HT1080 (cell line): Measurements from ENCODE around the gene LRRC1. TPM values are rescaled to one million over a fixed set of nuclear protein-coding genes. Genes with fewer than 3 reads are reported as not detected.

ENCODE experiments used
- DNase-seq: peaks from one replicate; pipeline ENCODE4 v3.0.0-alpha.2; 2015; ENCODE audit warnings: low read depth
- total RNA-seq: library from RNA; depleted of rRNA; stranded (reverse); fragments of >200 nt; shearing (Covaris generic); gene quantifications from 2 replicates; pipeline ENCODE4 v1.2.3, GENCODE V29; 2014

The LRRC1 gene
- total RNA-seq, 1 experiment from 2014 or later = 6.1 TPM

GRCh38 chr6:53921639-53922038 is 126.8 kb downstream of the LRRC1 start:
- DNase-seq = no peak

GRCh38 chr6:53922539-53922981 is 127.8 kb downstream of the LRRC1 start:
- no peak for DNase-seq

GRCh38 chr6:53924277-53924676 is 129.5 kb downstream of the LRRC1 start:
- DNase-seq = no peak

- no peak for DNase-seq
Measured at GRCh38 chr6:53924821-53925422, 130.1 kb downstream of the LRRC1 start.

GRCh38 chr6:53925891-53926290 is 131.1 kb downstream of the LRRC1 start:
- DNase-seq = no peak

GRCh38 chr6:53926505-53926904 is 131.7 kb downstream of the LRRC1 start:
- DNase-seq = peak; percentile 42

- no peak for DNase-seq
Measured at GRCh38 chr6:53928641-53929040, 133.8 kb downstream of the LRRC1 start.

- DNase-seq = peak; percentile 10
Measured at GRCh38 chr6:53929041-53929820, 134.4 kb downstream of the LRRC1 start.

GRCh38 chr6:53929821-53930120 is 135.0 kb downstream of the LRRC1 start:
- DNase-seq = no peak

- DNase-seq = no peak
Measured at GRCh38 chr6:53930330-53930729, 135.5 kb downstream of the LRRC1 start.

- no peak for DNase-seq
Measured at GRCh38 chr6:53931086-53931485, 136.3 kb downstream of the LRRC1 start.

GRCh38 chr6:53932516-53932915 is 137.7 kb downstream of the LRRC1 start:
- DNase-seq = no peak

GRCh38 chr6:53934023-53934422 is 139.2 kb downstream of the LRRC1 start:
- DNase-seq = no peak

- DNase-seq = no peak
Measured at GRCh38 chr6:53937461-53937860, 142.7 kb downstream of the LRRC1 start.

GRCh38 chr6:53938810-53939209 is 144.0 kb downstream of the LRRC1 start:
- DNase-seq = peak; percentile 45

GRCh38 chr6:53939830-53940229 is 145.0 kb downstream of the LRRC1 start:
- no peak for DNase-seq

GRCh38 chr6:53943395-53943794 is 148.6 kb downstream of the LRRC1 start:
- DNase-seq = no peak

- DNase-seq = no peak
Measured at GRCh38 chr6:53944091-53944490, 149.3 kb downstream of the LRRC1 start.

GRCh38 chr6:53944543-53944942 is 149.7 kb downstream of the LRRC1 start:
- DNase-seq = peak; percentile 16

GRCh38 chr6:53945765-53946407 is 151.1 kb downstream of the LRRC1 start:
- no peak for DNase-seq

GRCh38 chr6:53947780-53948179 is 153.0 kb downstream of the LRRC1 start:
- DNase-seq = no peak

- DNase-seq = no peak
Measured at GRCh38 chr6:53951383-53951782, 156.6 kb downstream of the LRRC1 start.
